ENCODE measurements around the gene OR4A47. TPM values are rescaled to one million over a fixed set of nuclear protein-coding genes. Genes with fewer than 3 reads are reported as not detected.
"Not testable (repeated sequence)": the region's sequence is repeated elsewhere in the genome, so short reads cannot be mapped to it uniquely, and the experiment has no call there.

OR4A47 gene, protein sequence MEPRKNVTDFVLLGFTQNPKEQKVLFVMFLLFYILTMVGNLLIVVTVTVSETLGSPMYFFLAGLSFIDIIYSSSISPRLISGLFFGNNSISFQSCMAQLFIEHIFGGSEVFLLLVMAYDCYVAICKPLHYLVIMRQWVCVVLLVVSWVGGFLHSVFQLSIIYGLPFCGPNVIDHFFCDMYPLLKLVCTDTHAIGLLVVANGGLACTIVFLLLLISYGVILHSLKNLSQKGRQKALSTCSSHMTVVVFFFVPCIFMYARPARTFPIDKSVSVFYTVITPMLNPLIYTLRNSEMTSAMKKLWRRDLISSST
- polyA plus RNA-seq (ENCODE audit: insufficient read length in 12 of 12): not detected
- long read RNA-seq, donor 1: 0 reads
- long read RNA-seq, donor 2: 0 reads
- long read RNA-seq, donor 3: 0 reads
- long read RNA-seq, donor 4: 0 reads
- long read RNA-seq, donor 5: 0 reads
- long read RNA-seq, donor 6: 0 reads
- long read RNA-seq, donor 7: 0 reads
- long read RNA-seq, donor 8: 0 reads
- long read RNA-seq, donor 9: 0 reads
- long read RNA-seq, donor 10: 0 reads
- long read RNA-seq, donor 11, partial matches to known transcripts: 0 of 1 reads
- long read RNA-seq, donor 11, other reads (novel, unspliced or antisense): 0 of 1 reads

DNA sequence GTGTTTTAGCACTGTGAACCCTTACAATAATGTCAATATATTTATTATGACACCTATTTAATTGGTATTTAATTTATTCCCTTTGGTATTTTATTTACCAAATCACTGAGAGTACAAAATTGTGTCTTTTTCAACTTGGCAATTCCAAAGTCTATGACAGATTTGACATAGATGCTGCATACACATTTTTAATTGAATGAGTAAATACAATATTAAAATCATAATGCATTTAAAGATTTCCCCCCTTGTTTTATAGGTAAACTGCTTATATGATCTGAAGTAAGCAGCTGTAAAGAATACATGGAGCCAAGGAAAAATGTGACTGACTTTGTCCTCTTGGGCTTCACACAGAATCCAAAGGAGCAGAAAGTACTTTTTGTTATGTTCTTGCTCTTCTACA, at the start of gene OR4A47:
Gene OR4A47 (plus strand): TSS at position 301 of the 400 bp plus-strand sequence. CDS start 0 bp downstream, at position 301.
- DNase-seq: not testable (repeated sequence)

DNA sequence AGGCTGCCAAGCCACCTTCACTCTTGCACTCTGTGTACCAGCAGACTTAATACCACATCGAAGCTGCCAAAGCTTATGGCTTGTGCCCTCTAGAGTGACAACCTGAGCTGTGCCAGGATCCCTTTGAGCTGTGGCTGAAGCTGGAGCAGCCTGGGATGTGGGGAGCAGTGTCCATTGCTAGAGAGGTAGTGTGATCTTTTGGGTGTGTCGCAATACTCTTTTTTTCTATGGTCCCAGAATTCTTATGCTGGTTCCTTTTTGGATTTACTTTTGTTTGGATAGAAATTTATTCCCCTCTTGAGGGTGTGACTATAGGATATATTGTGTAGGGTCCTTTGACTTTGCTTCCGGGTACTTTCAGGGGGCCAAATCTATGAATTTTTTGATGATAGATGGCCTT, 32.7 kb upstream of the OR4A47 start:
- DNase-seq: not testable (repeated sequence)

DNA sequence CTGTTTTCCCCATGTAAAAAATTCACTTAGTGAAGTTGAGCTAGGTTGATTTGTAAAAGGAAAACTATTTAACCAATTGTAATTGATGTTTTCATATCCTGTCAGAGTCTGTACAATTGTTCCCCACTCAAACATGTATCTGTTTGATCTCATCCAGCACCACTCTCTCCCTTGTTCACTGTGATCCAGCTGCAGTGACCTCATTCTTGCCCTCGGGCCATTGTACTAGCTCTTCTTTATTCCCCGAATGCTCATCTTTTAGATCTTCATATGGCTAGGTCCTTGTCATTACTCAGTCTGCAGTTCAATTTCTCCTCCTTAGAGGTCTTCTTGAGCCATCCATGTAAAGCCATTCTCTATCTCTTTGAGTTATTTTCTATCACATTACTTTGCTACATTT, 14.6 kb upstream of the OR4A47 start:
- not testable (repeated sequence) for DNase-seq

DNA sequence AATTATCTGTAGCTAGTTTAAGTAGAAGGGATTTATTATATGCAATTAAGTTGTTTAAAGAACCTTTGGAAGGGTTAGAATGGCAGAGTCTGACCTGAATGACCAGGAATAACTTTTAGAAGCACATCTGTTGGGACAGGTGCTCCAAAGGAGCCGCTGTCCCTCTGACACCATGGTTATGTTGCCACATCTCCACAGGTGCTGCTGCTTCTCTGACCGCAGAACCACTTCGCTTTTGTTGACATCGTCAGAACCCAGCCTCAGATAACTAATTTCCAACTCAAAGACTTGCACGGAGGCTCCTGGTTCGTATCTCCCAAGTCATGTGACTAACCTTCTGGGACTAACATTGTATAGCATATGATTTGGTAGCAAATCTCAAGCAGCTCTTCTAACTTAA, 13.9 kb upstream of the OR4A47 start:
- not testable (repeated sequence) for DNase-seq

DNA sequence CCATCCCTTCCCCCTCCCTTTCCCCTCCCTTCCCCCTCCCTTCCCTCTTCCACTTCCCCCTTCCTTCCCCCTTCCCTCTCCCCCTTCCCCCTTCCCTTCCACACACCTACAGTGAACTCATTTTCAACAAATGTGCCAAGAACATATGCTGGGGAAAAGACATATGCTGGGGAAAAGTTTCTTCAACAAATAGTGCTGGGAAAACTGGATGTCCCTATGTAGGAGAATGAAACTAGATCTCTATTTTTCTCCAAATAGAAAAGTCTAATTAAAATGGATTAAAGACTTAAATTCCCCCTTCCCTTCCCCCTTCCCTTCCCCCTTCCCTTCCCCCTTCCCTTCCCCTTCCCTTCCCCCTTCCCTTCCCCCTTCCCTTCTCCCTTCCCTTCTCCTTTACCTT, 17.6 kb downstream of the OR4A47 start:
- DNase-seq: not testable (repeated sequence)

DNA sequence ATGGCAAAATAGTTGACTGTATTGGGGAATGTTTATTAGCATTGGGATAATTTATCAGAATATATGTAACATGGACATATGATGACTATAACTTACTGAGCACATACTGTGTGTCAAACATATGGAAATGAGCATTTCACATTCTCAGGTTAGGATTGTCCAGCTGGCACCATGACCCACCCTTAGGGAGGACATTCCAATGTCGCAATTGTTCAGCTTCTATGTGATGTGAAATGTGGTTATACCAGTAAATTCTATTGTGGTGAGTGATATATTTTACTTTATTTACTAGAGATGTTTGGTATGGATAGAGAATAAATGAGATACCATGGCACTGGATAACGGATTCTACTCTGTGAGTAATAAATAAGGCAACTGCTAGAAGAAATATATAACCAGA, 50.4 kb downstream of the OR4A47 start:
- no peak for DNase-seq

Other genes with a start within 250 kb of the OR4A47 start
- gene OR4X2, start 243.7 kb upstream of the OR4A47 start, polyA plus RNA-seq (ENCODE audit: insufficient read length in 12 of 12): not detected
- gene OR4X1, start 224.9 kb upstream of the OR4A47 start, polyA plus RNA-seq (ENCODE audit: insufficient read length in 12 of 12): not detected
- not detected for gene OR4S1, start 182.6 kb upstream of the OR4A47 start, polyA plus RNA-seq (ENCODE audit: insufficient read length in 12 of 12)
- gene OR4C3, start 163.9 kb upstream of the OR4A47 start, polyA plus RNA-seq (ENCODE audit: insufficient read length in 12 of 12): not detected
- not detected for gene OR4C5, start 122.3 kb upstream of the OR4A47 start, polyA plus RNA-seq (ENCODE audit: insufficient read length in 12 of 12)